Thoracic aorta (tissue), 2 donors: ENCODE results near the gene VWDE. TPM values are rescaled to one million over a fixed set of nuclear protein-coding genes. Genes with fewer than 3 reads are reported as not detected.

Experiments
- ATAC-seq: fragments of 150-250 bp; one replicate; pipeline ENCODE4 v1.8.0; 2017; ENCODE audit warnings: low read depth; ENCODE audit not compliant: insufficient number of reproducible peaks, low FRiP score
- DNase-seq: peaks from one replicate; pipeline ENCODE4 v3.0.0-alpha.2; 2020; ENCODE audit warnings: low spot score
- H3K27ac ChIP-seq, 2 donors: fragments of 200-600 bp; sonication (generic); 1 replicate in 1 of 2; 2 replicates in 1 of 2; pipeline ENCODE4 v1.5.1; 2016; ENCODE audit warnings: mild to moderate bottlenecking in 2 of 2, moderate library complexity in 2 of 2
- H3K27me3 ChIP-seq: fragments of 200-600 bp; sonication (generic); replicated peaks from 2 replicates; pipeline ENCODE4 v1.6.0; 2016; ENCODE audit warnings: mild to moderate bottlenecking; ENCODE audit not compliant: insufficient read depth
- H3K36me3 ChIP-seq: fragments of 200-600 bp; sonication (generic); one replicate; pipeline ENCODE4 v1.5.1; 2016
- H3K4me1 ChIP-seq, 2 donors: fragments of 200-600 bp; sonication (generic); 1 replicate in 1 of 2; 2 replicates in 1 of 2; pipeline versions ENCODE4 v1.5.1 to v1.6.0; 2016; ENCODE audit warnings: low read depth in 2 of 2, mild to moderate bottlenecking in 1 of 2; ENCODE audit not compliant: control insufficient read depth in 1 of 2
- H3K4me3 ChIP-seq: fragments of 200-600 bp; sonication (generic); 2 replicates; pipeline ENCODE4 v1.5.1; 2016; ENCODE audit warnings: mild to moderate bottlenecking
- H3K9me3 ChIP-seq: fragments of 200-600 bp; sonication (generic); 2 replicates; pipeline ENCODE4 v1.5.1; 2016
- CTCF ChIP-seq: fragments of 200-600 bp; sonication (generic); IDR thresholded peaks from one replicate; pipeline ENCODE4 v1.5.1; 2019; ENCODE audit warnings: antibody characterized with exemption
- total RNA-seq, 2 donors: library from RNA; depleted of rRNA; stranded (reverse); fragments of >200 nt; gene quantifications; one replicate each; pipeline versions ENCODE4 v1.1.0 to v1.2.3, GENCODE V29; 2016

VWDE gene
- total RNA-seq, 2 donors from 2014 or later: 0.14 TPM; not detected in 1

DNA sequence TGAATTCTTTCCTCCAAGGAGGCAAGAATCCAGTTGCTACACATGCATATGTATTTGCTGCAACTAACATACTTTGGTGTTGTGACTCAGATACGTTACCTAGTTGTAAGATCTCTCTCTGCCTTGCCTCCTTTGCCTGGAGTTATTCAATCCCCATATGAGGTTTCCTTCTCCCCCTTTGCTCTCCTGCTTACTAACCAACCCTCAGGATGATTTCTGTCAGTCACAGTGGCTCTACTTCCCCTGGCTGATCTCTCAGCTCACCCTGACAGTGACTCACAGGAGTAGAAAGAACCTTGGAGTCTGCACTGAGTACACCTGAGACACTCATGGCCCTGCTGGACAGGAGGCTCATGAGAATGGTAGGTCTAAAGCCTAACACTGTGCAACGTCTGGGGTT is 100.6 kb downstream of the VWDE start:
- no peak for TF ChIP-seq CTCF
- H3K9me3 ChIP-seq: no peaks in the 10 kb centered on the region
- H3K4me1 ChIP-seq: no peaks in the 10 kb centered on the region
- H3K4me3 ChIP-seq: no peak overlapping the region
- ATAC-seq: no peak
- DNase-seq: no peak
- no peaks in the 10 kb centered on the region for H3K36me3 ChIP-seq
- H3K27ac ChIP-seq: no peak overlapping the region
- H3K27me3 ChIP-seq: no peaks in the 10 kb centered on the region

DNA sequence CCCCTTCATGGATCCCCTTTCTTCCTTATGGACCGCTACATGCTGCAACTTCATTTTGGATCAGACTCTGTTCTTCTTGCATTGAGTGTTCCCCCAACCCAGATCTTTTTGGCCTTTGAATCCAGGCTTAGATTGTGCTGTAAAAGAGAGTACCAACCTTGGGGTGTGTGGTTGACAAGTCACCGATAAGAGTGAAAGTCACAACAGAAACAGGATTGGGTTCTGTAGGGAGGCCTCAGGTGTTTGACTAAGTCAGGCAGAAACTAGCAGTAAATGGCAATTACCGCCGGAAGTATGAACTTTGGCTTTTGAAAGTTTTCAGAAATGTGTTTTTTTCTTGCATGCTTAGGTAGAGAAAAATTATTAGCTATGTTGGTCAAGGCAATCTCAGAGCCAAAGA is 103.2 kb downstream of the VWDE start:
- Histone ChIP-seq H3K27me3 (no peaks in the 10 kb centered on the region), H3K36me3 (no peaks in the 10 kb centered on the region), H3K27ac (no peak overlapping the region), H3K4me1 (no peaks in the 10 kb centered on the region), H3K9me3 (no peaks in the 10 kb centered on the region), H3K4me3 (no peak overlapping the region)
- no peak for TF ChIP-seq CTCF
- ATAC-seq: no peak
- no peak for DNase-seq

GRCh38 chr7:12299367-12299766 is 104.3 kb downstream of the VWDE start:
- DNase-seq (no peak), ATAC-seq (no peak)
- H3K9me3 ChIP-seq: no peaks in the 10 kb centered on the region
- H3K27me3 ChIP-seq: no peaks in the 10 kb centered on the region
- H3K4me3 ChIP-seq: no peak overlapping the region
- no peaks in the 10 kb centered on the region for H3K4me1 ChIP-seq
- H3K27ac ChIP-seq: no peak overlapping the region
- no peak for TF ChIP-seq CTCF
- H3K36me3 ChIP-seq: no peaks in the 10 kb centered on the region

- no peak for ATAC-seq
- H3K4me1 ChIP-seq: no peaks in the 10 kb centered on the region
- no peak overlapping the region for H3K27ac ChIP-seq
- no peaks in the 10 kb centered on the region for H3K27me3 ChIP-seq
- H3K9me3 ChIP-seq: no peaks in the 10 kb centered on the region
- H3K36me3 ChIP-seq: no peaks in the 10 kb centered on the region
- no peak overlapping the region for H3K4me3 ChIP-seq
- TF ChIP-seq CTCF: no peak
- no peak for DNase-seq
Observed at GRCh38 chr7:12297283-12298108, 106.2 kb downstream of the VWDE start.

GRCh38 chr7:12296051-12296570 is 107.6 kb downstream of the VWDE start:
- ATAC-seq: no peak
- TF ChIP-seq CTCF: no peak
- Histone ChIP-seq H3K4me1 (no peaks in the 10 kb centered on the region), H3K36me3 (no peaks in the 10 kb centered on the region), H3K27ac (no peak overlapping the region), H3K27me3 (no peaks in the 10 kb centered on the region), H3K9me3 (no peaks in the 10 kb centered on the region), H3K4me3 (no peak overlapping the region)
- DNase-seq: no peak
